ENCODE measurements around the gene ZC3H13.

DNA sequence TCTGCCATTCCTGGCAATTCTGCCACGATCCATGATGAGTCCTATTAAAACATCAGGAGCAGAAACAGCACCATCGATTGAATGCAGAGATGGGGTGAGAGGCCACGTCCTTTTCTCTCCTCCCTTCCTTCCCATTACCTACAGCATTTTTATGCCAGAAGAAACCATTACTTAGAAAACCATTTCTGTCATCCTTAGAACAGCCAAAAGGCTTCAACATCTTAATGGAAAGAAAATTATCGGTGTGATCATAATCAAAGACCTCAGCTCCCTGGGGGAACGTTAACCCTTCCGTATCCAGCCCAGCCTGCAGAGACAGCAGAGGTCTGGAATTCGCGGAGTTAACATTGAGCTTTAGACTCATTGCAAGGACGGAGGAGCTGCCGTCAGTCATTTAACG is 145.0 kb downstream of the ZC3H13 start:
- TF ChIP-seq, protein P1, sequence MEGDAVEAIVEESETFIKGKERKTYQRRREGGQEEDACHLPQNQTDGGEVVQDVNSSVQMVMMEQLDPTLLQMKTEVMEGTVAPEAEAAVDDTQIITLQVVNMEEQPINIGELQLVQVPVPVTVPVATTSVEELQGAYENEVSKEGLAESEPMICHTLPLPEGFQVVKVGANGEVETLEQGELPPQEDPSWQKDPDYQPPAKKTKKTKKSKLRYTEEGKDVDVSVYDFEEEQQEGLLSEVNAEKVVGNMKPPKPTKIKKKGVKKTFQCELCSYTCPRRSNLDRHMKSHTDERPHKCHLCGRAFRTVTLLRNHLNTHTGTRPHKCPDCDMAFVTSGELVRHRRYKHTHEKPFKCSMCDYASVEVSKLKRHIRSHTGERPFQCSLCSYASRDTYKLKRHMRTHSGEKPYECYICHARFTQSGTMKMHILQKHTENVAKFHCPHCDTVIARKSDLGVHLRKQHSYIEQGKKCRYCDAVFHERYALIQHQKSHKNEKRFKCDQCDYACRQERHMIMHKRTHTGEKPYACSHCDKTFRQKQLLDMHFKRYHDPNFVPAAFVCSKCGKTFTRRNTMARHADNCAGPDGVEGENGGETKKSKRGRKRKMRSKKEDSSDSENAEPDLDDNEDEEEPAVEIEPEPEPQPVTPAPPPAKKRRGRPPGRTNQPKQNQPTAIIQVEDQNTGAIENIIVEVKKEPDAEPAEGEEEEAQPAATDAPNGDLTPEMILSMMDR (IDR thresholded peaks at IDR 0.05 in 4 of 5, conservative IDR thresholded peaks at IDR 0.05 in 1 of 5), result no peak
- no peak for TF ChIP-seq POLR2A (IDR thresholded peaks at IDR 0.05)

Data from gastrocnemius medialis (tissue), 4 donors.